Activated naive CD4-positive, alpha-beta T cell treated with Interleukin-2 at 50 U/mL for 16 hours (primary cell): ENCODE results near the gene CCDC192.

Experiments
- DNase-seq: peaks from one replicate; pipeline ENCODE4 v3.0.0-alpha.2; 2020

Gene CCDC192

DNA sequence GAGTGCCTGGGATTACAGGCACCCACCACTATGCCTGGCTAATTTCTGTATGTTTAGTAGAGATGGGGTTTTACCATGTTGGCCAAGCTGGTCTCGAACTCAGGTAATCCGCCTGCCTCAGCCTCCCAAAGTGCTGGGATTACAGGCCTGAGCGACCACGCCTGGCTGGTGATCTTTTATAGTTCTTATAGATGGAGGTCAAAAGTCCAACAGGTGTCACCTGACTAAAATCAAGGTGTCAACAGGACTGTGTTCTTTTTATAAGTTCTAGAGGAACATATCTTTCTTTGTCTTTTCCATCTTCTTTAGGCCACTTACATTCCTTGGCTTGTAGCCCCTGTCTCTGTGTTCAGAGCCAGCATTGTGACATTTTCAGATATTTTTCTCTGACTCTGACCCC lies 224.9 kb downstream of the CCDC192 start:
- no peak for DNase-seq

- no peak for DNase-seq
Measured at GRCh38 chr5:127930311-127930710, 227.1 kb downstream of the CCDC192 start.

DNA sequence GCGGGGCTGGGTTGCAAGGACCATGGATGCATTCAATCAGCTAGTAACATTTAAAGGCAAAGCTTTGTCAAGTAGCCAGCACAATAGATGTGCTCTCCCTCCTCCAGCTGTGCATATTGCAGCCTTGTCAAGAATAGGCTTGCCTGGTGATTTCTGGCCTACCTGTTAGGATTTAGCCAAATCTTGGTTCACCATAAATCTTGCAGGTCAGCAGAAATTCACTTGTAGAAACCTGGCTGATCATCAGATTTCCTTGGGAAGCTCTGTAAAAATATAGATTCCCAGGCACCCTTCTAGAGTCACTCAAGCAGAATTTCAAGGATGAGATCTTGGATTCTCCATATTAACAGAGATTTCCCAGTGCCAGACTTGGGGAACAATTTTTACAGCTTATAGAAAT lies 228.2 kb downstream of the CCDC192 start:
- DNase-seq: no peak

DNA sequence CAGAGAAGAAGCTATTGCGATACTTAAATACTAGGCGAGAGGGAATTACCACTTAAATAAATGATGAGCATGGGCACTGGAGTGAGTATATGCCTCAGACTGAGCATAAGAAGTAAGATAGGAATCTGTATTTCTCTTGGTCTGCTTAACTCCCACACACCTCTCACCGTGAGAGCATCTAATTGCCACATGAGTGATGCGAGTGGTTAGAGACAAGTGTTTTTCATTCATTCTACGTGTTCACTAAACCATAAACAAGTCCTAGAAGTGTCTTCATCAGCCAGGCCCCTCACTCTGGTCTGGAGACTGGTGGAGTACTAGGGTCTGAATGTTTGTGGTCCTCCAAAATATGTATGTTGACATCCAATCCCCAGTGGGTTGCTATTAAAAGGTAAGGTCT lies 230.2 kb downstream of the CCDC192 start:
- DNase-seq: no peak

GRCh38 chr5:127934791-127935256 lies 231.6 kb downstream of the CCDC192 start:
- no peak for DNase-seq

DNA sequence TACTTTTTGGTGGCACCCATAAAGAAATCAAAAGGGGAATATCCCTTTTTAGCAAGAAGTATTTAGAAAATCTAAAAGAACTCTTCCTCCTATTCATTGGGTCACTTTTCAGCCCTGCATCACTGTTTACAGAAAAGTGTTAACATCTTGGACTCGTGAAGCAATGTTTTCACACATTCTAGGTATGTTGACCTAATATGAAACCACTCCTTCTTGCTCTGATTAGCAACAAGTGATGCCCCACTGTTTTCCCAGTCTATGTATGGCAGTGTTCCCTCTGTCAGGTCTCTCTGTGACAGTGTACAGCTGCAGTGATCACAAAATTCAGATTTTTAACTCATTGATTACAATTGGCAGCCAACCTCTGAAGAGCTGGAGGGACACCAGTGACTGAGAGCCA lies 232.2 kb downstream of the CCDC192 start:
- no peak for DNase-seq

- DNase-seq: no peak
Measured at GRCh38 chr5:127936439-127936972, 233.3 kb downstream of the CCDC192 start.

GRCh38 chr5:127938746-127939145 lies 235.6 kb downstream of the CCDC192 start:
- no peak for DNase-seq

DNA sequence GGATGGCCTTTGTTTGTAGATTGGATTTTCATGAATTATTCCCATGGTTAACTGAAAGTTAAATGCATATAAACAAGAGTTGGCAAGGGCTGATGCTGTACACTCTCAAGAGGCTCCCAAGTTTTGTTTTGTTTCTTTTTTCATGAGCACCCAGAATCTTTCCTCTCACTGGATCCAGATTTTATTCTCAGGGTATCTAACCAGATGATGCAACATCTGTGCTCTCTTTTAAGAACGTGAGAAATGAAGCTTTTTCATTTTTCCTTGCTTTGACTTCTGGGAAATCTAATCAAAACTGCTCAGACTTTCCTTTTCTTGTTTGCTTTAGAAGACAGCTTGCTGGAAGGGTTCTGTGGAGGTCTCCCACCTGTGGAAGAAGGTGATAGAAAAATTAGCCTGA lies 237.7 kb downstream of the CCDC192 start:
- DNase-seq: no peak

- no peak for DNase-seq
Measured at GRCh38 chr5:127941646-127942045, 238.5 kb downstream of the CCDC192 start.

DNA sequence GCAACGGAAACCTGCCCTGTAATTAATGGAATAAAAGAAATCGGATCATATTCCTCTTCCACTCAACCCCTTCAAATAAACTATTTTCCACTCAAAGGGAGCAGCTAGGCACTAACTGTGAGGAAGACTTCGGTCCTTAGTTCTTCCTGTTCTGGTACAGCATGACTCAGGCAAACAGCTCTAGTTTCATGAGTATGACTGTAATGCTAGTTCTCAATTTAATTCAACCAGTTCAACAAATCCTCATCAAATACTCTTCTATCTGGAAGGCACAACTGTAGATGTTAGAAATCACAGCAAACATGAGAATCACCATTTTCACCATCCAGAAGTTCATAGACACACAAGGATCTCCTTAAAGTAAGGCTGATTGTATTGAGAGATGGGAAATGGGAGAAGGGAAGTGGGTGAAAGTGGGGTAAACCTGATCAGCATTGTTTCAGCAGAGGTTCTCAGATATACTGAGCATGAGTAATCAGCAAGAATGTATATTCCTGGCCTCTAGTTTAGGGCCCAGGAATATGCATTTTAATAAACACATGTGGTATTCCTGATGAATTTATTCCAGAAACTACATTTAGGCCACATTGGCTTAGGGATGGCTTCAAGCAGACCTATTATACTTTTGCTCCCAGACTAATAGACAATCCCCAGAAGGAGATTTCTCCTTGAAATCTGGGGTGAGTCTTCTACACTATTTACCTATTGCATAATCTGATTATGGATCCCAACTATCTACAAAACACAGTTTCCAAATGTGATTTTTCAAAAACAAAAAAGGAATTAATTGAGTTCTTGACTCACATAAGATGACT lies 239.3 kb downstream of the CCDC192 start:
- no peak for DNase-seq

DNA sequence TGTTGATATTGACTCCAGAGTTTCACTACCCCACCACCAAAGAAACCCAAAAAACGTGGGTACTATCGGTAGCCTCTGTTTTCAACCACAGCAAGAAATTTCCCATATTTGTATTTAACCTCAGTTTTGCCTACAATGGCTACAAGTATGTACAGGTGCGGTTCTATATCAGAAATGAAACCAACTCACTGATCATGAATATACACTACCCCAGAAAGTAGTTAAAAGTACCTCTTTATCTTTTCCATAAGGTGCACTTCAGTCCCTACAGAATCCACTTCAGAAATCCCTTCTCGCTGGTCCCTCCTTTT lies 239.8 kb downstream of the CCDC192 start:
- no peak for DNase-seq

DNA sequence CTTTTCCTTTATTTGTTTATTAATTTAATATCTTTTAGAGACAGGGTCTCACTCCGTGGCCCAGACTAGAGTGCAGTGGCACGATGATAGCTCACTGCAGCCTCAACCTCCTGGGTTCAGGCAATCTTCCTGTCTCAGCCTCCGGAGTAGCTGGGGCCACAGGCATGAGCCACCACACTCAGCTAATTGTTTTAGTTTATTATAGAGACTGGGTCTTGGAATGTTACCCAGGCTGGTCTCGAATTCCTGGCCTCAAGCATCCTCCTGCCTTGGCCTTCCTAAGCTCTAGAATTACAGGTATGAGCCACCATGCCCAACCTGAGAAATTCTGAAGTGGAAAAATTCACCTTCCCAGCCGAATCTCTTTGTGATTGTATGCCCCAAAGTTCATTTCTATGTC lies 240.9 kb downstream of the CCDC192 start:
- no peak for DNase-seq

DNA sequence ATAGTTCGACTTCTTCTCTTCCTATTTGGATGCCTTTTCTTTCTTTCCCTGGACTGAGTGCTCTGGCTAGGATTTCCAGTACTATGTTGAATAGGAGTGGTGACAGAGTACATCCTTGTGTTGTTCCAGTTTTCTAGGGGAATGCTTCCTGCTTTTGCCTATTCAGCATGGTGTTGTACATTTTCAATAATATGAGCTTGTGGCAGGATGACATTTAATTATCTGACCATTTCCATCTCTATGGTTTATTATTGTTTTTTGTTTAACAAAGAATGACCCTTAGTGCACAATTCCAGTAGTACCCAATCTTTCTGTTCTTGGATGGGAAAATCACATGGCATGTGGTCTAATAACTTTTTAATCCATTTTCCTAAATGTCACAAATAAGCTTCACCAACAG lies 244.8 kb downstream of the CCDC192 start:
- no peak for DNase-seq

- DNase-seq: no peak
Measured at GRCh38 chr5:127950707-127951391, 247.7 kb downstream of the CCDC192 start.

GRCh38 chr5:127951791-127952190 lies 248.6 kb downstream of the CCDC192 start:
- DNase-seq: no peak

GRCh38 chr5:127957183-127957582 lies 254.0 kb downstream of the CCDC192 start:
- DNase-seq: no peak

DNA sequence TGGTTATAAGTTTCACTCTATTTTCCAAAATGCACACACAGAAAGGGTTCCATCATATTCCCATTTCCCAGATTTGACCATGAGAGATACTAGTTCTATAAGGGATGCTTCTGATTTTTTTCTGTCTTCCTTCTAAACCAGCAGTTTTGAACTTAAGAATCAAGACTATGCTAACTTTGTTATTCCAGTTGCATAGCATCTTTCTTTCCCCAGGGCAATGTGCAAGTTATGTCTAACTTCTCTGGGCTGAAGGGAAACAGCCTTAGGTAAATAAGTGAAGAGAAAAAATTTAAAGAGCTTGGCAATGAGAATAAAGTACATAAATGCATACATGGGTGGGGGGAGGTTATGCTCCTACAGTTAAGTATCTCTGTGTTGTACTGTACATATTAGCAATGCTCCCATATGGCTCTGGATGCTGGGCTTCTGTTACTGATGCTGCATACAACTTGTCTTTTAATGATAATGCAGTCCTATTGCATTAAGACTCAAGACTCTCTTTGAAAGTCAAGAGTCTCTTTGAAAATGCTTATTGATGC lies 254.6 kb downstream of the CCDC192 start:
- no peak for DNase-seq

GRCh38 chr5:127958421-127959011 lies 255.3 kb downstream of the CCDC192 start:
- no peak for DNase-seq

- no peak for DNase-seq
Measured at GRCh38 chr5:127959152-127959764, 256.1 kb downstream of the CCDC192 start.

GRCh38 chr5:127960270-127960691 lies 257.1 kb downstream of the CCDC192 start:
- no peak for DNase-seq

GRCh38 chr5:127961006-127961762 lies 258.0 kb downstream of the CCDC192 start:
- DNase-seq: no peak
